ENCODE measurements around the gene PHETA1. TPM values are rescaled to one million over a fixed set of nuclear protein-coding genes. Genes with fewer than 3 reads are reported as not detected.

Gene PHETA1
- polyA plus RNA-seq, 1 of the 3 experiments (the other 2 are of a cell fraction): 7.3 TPM

- WGBS (ENCODE audit: low lambda C conversion rate): 25% methylated on average over 7 of the region's 15 CpGs
- Histone ChIP-seq H2AFZ (ENCODE audit: low read depth) (no peak overlapping the region), H3K4me2 (peak overlapping the region; percentile 99), H3K79me2 (ENCODE audit: insufficient read depth) (peaks cover 86% of the 10 kb centered on the region), H3K9me2 (no peaks in the 10 kb centered on the region), H3K4me3 (ENCODE audit: low read depth in 2 of 2, low read length in 1 of 2) (peak overlapping the region; percentile 10 to 92; a peak in 2 of 4 replicates), H3K9me3 (no peaks in the 10 kb centered on the region), H3K9ac (peak overlapping the region; percentile 43; the same call in 1 of the 2 replicates), H3K27ac (ENCODE audit: low read depth in 2 of 2, low read length in 1 of 2) (peak overlapping the region; percentile 87 to 92), H3K27me3 (ENCODE audit: insufficient read depth) (no peaks in the 10 kb centered on the region), H3K36me3 (replicated peaks in 1 of 2; ENCODE audit: control insufficient read depth in 1 of 2, insufficient read depth in 2 of 2, low read length in 1 of 2) (no peaks in the 10 kb centered on the region), H4K20me1 (ENCODE audit: insufficient read depth) (peaks cover 15% of the 10 kb centered on the region), H3F3A (replicated peaks; ENCODE audit: insufficient read depth) (peaks cover 48% of the 10 kb centered on the region), H3K4me1 (ENCODE audit: control insufficient read depth in 1 of 2, insufficient read depth in 2 of 2, low read depth in 1 of 2, low read length in 1 of 2) (peaks cover 59 to 70% of the 10 kb centered on the region in 2 experiments; a peak in 3 of 4 replicates)
- peak; percentile 58 for DNase-seq
- TF ChIP-seq JUND (IDR thresholded peaks at IDR 0.05) (no peak; the same call in 1 of the 2 replicates), FOSL2 (IDR thresholded peaks at IDR 0.05; ENCODE audit: borderline replicate concordance, low read depth) (peak; percentile 72; the same call in 1 of the 2 replicates), RXRA (IDR thresholded peaks at IDR 0.05; ENCODE audit: borderline replicate concordance, low read depth) (0 out of 2 replicates have a peak, but pooled peaks have one; percentile 36), ZBTB33 (IDR thresholded peaks at IDR 0.05; ENCODE audit: borderline replicate concordance, low read depth) (no peak), NFIC (IDR thresholded peaks at IDR 0.05; ENCODE audit: borderline replicate concordance) (peak; percentile 74; the same call in 1 of the 2 replicates), TCF12 (IDR thresholded peaks at IDR 0.05) (0 out of 2 replicates have a peak, but pooled peaks have one; percentile 17)
- ChIA-PET POLR2A (no interaction called here), CTCF (interaction anchor here (1.2 to 19.6 kb wide), 3 partner anchors 11 to 41 kb away, joined by 5 to 618 read pairs (median 98); no protein-coding TSS in a partner anchor)
Observed at GRCh38 chr12:111409403-111409779, 40.5 kb upstream of the PHETA1 start.

GRCh38 chr12:111408686-111409402 lies 39.9 kb upstream of the PHETA1 start:
- Histone ChIP-seq H3K27ac (ENCODE audit: low read depth in 2 of 2, low read length in 1 of 2) (peak overlapping the region; percentile 87 to 92), H3K9me2 (no peaks in the 10 kb centered on the region), H3F3A (replicated peaks; ENCODE audit: insufficient read depth) (peaks cover 48% of the 10 kb centered on the region), H4K20me1 (ENCODE audit: insufficient read depth) (peaks cover 10% of the 10 kb centered on the region), H3K4me1 (ENCODE audit: control insufficient read depth in 1 of 2, insufficient read depth in 2 of 2, low read depth in 1 of 2, low read length in 1 of 2) (peaks cover 57 to 67% of the 10 kb centered on the region in 2 experiments; a peak in 3 of 4 replicates), H3K36me3 (replicated peaks in 1 of 2; ENCODE audit: control insufficient read depth in 1 of 2, insufficient read depth in 2 of 2, low read length in 1 of 2) (no peaks in the 10 kb centered on the region), H3K4me3 (ENCODE audit: low read depth in 2 of 2, low read length in 1 of 2) (peak overlapping the region; percentile 10 to 92; a peak in 2 of 4 replicates), H3K9me3 (no peaks in the 10 kb centered on the region), H3K79me2 (ENCODE audit: insufficient read depth) (peaks cover 81% of the 10 kb centered on the region), H3K4me2 (peak overlapping the region; percentile 99), H3K27me3 (ENCODE audit: insufficient read depth) (no peaks in the 10 kb centered on the region), H2AFZ (ENCODE audit: low read depth) (no peak overlapping the region), H3K9ac (peak overlapping the region; percentile 43; the same call in 1 of the 2 replicates)
- CTCF ChIA-PET: interaction anchor here (1.2 to 19.6 kb wide), 3 partner anchors 11 to 42 kb away, joined by 5 to 618 read pairs (median 98); no protein-coding TSS in a partner anchor
- POLR2A ChIA-PET: no interaction called here
- TF ChIP-seq RAD21 (IDR thresholded peaks at IDR 0.05; ENCODE audit: low read length) (no peak), GATA2 (CRISPR knock-in tag; IDR thresholded peaks at IDR 0.05) (no peak), CTCF (IDR thresholded peaks at IDR 0.05) (no peak)
- no peak for DNase-seq
- 64% methylated on average over 2 of the region's 4 CpGs for WGBS (ENCODE audit: low lambda C conversion rate)
